K562 (cell line): Measurements from ENCODE around the gene AMBRA1. TPM values are rescaled to one million over a fixed set of nuclear protein-coding genes. Genes with fewer than 3 reads are reported as not detected.
A peak's percentile ranks its signal among the peaks of the same experiment; 100 is the strongest.

Experiments
- CBX2 ChIP-seq: fragments of 200-600 bp; sonication (generic); IDR thresholded peaks from one replicate; pipeline ENCODE4 v1.6.1; 2012; ENCODE audit warnings: mild to moderate bottlenecking, low read length, inconsistent platforms; ENCODE audit not compliant: insufficient read depth, poor library complexity, severe bottlenecking
- CC2D1A ChIP-seq: fragments of 450-650 bp; IDR thresholded peaks from 2 replicates; pipeline ENCODE4 v1.6.1; 2017; ENCODE audit warnings: mild to moderate bottlenecking
- DNMT1 ChIP-seq: fragments of 450-650 bp; IDR thresholded peaks from 2 replicates; pipeline ENCODE4 v1.6.1; 2016; ENCODE audit warnings: antibody characterized with exemption, mild to moderate bottlenecking
- ETS2 ChIP-seq: IDR thresholded peaks from 2 replicates; pipeline ENCODE4 v1.6.1; 2016; ENCODE audit warnings: borderline replicate concordance, missing genetic modification characterization, mild to moderate bottlenecking, moderate library complexity, missing compliant biosample characterization; ENCODE audit not compliant: poor library complexity, severe bottlenecking
- HDAC2 ChIP-seq: fragments of 450-650 bp; IDR thresholded peaks from 2 replicates; pipeline ENCODE4 v1.6.1; 2016; ENCODE audit warnings: mild to moderate bottlenecking
- MED1 ChIP-seq: sonication (generic); formaldehyde crosslinking; IDR thresholded peaks from 2 replicates; pipeline ENCODE4 v1.8.1; 2023; ENCODE audit warnings: missing genetic modification reagents, borderline replicate concordance
- RB1 ChIP-seq: fragments of 450-650 bp; IDR thresholded peaks from 2 replicates; pipeline ENCODE4 v1.6.1; 2017; ENCODE audit warnings: low read depth, mild to moderate bottlenecking
- SNRNP70 ChIP-seq: fragments of 200-400 bp; formaldehyde crosslinking; optimal IDR thresholded peaks from 2 replicates; pipeline ENCODE3; 2017; ENCODE audit warnings: low read depth, low read length
- ZEB2 ChIP-seq: fragments of 450-650 bp; IDR thresholded peaks from 2 replicates; pipeline ENCODE4 v1.6.1; 2016
- ZNF518B ChIP-seq: fragments of 250-450 bp; sonication (Bioruptor Pico); IDR thresholded peaks from 2 replicates; pipeline ENCODE4 v1.5.0; 2021; ENCODE audit warnings: mild to moderate bottlenecking, moderate library complexity
- ZNF75A ChIP-seq: fragments of 450-650 bp; formaldehyde crosslinking; IDR thresholded peaks from 2 replicates; pipeline ENCODE4 v1.4.0; 2020; ENCODE audit warnings: mild to moderate bottlenecking
- polyA plus RNA-seq, 8 experiments: library from polyadenylated mRNA; depleted of rRNA in 4 of 8; stranded (reverse) in 5 of 8; unstranded in 3 of 8; fragments of >200 nt; fragmentation: Nextera tagmentation in 2 of 8; fragmentation: Illumina TruSeq in 1 of 8; extraction: Ambion mirVana in 2 of 8; extraction: Trizol in 1 of 8; gene quantifications; 2 replicates each; pipeline versions ENCODE4 v1.2.1 to v1.2.3, GENCODE V29; 2011 to 2014; ENCODE audit warnings: inconsistent platforms in 1 of 8, missing spikeins in 1 of 8
- total RNA-seq, 7 experiments: library from RNA; depleted of rRNA in 6 of 7; stranded (reverse); fragments of >200 nt in 6 of 7; fragmentation: Illumina TruSeq in 2 of 7; extraction: Trizol in 2 of 7; gene quantifications; 2 replicates each; pipeline versions ENCODE4 v1.2.1 to v1.2.3, GENCODE V29; 2011 to 2021; ENCODE audit warnings: low replicate concordance in 1 of 7

Gene AMBRA1
- total and polyA plus RNA-seq, 9 of the 15 experiments (the other 6 are each of a cell fraction or from before 2014, with no cell fraction given), result 0.15 to 24.5 (median 13.0) TPM

GRCh38 chr11:46593550-46594373, at the start of gene AMBRA1 (continued):
- TF ChIP-seq ZNF518B (CRISPR knock-in tag), result no peak
- no peak for TF ChIP-seq CBX2
- TF ChIP-seq RB1, result no peak; the same call in 1 of the 2 replicates
- peak; percentile 54; the same call in 1 of the 2 replicates for TF ChIP-seq HDAC2
- no peak for TF ChIP-seq ZNF75A (CRISPR knock-in tag)
- TF ChIP-seq ZEB2, result peak; percentile 71
- no peak for TF ChIP-seq MED1 (CRISPR knock-in tag)
- no peak for TF ChIP-seq SNRNP70
- no peak for TF ChIP-seq CC2D1A
- TF ChIP-seq DNMT1, result no peak
- TF ChIP-seq ETS2, result no peak
